NCI-H2196 treated with DMSO at 0.1 percent for 48 hours (cell line): ENCODE measurements around the gene ST6GALNAC6.

Experiments used
- DNase-seq: peaks from one replicate; lab custom pipeline; 2025; ENCODE audit not compliant: unreplicated experiment; lab: John Stamatoyannopoulos, UW

Gene ST6GALNAC6, protein sequence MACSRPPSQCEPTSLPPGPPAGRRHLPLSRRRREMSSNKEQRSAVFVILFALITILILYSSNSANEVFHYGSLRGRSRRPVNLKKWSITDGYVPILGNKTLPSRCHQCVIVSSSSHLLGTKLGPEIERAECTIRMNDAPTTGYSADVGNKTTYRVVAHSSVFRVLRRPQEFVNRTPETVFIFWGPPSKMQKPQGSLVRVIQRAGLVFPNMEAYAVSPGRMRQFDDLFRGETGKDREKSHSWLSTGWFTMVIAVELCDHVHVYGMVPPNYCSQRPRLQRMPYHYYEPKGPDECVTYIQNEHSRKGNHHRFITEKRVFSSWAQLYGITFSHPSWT

DNA sequence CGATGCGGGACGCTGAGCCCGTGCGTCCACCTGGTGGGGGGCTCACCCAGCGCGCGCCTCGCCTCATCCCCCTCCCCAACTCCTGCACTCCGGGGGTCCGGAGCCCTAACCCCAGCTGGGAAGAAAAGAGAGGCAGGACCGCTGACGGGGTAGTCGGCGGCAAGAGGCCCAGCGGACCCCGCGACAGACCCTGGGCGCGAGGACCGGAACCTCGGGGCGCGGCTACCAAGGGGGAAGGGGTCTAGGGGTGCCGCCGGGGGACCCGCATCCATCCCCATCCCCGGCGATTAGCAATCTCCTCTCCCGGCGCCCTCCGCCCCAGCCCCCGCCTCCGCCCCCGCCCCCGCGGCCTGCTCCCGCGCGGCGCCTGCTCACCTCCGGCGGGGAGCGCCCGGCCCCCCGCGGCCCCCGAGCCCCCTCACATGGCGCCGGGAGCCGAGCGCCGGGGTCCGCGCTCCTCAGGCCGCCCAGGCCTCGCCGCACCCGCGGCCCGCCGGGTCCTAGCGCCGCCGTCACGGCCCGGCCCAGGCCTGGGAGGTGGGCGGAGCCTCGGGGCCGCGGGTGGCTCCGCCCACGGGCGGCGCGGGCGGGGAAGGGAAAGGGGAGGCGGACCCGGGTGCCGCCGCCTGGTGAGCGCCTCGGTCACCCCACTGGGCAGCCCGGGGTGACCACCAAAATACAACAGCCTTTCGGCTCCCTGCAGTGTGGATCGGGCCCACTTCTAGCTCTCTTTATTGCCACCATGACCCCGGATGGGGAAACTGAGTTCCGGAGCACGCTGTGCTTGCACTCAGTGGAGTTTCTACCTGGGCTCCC, at the start of gene ST6GALNAC6:
TSS of gene ST6GALNAC6 (minus strand) at position 476 of the 816 bp plus-strand sequence. CDS start 1,622 bp downstream, outside the sequence.
- no peak for DNase-seq

DNA sequence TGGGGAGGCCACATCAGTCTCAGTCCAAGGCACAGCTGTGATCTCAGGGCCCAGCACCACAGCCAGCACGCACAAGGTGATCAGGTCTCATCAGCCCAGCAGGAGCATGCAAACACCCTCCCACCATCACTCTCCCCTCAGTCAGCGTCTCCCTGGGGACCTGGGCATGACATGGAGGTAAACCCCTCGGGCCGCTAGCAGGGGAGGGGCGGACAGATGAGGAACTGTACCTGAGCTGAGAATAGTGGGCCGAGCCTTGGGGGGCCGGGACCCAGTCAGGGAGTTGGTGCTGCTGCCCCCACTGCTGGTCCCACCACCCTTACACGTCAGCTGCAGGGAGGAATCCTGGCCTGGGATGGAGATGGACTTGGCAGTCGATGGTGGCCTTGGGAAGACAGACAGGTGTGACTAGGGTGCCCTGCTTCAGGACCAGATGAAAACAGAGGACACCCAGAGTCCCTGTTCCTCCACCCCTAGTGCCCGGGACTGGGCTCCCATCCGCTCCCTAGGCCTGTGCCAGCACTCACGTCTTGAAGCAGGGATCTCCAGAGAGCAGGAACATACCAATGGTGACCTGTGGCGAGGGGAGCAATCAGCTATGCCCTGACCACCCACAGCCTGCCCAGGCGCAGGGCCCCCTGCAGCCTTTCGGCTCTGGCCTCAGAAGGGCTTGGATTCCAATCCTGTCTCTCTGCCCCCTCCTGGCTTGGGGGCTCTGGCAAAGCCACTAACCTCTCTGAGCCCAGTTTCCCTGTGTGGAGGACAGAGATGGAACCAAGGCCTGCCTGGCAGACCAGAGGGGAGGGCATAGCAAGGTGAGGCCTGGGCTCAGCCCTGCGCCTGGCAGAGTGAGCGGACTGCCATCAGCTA, 48.7 kb upstream of the ST6GALNAC6 start:
- DNase-seq, result no peak

DNA sequence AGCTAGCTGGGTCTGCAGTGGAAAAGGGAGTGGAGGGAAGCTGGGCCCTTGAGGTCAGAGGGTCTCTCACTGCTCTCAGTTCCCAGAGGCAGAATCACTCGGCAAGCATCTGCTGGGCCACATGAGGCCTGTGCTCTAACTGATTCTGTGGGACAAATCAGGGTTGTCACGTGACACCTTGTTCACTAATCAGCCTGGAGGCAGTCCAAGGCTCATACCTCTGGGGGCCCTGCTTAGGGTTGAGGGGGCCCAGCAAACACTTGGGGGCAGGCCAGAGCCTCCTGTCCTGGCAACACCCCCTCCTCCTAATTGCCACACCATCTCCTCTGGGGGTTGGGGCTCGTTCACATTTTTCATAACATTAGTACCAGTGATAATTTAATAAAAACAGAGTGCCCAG, 47.3 kb upstream of the ST6GALNAC6 start:
- no peak for DNase-seq

GRCh38 chr9:127945942-127946341, 46.5 kb upstream of the ST6GALNAC6 start:
- no peak for DNase-seq

DNA sequence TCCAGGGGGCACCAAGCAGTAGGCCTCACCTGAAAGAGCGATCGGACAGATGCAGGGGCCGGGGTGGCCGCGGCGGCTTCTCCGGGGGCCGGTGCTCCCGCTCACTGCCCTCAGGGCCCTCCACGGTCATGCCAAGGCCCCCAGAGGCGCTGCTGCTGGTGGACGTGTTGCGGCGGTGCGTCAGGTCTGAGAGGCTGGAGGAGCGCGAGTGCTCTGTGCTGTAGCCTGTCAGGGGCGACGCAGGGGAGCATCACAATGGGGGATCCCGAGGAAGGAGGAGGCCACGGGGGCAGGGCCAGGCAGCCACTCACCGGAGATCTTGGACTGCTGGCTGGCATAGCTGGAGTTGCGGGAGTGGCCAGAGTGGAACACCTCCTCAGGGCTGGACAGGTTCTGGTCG, 45.9 kb upstream of the ST6GALNAC6 start:
- no peak for DNase-seq

DNA sequence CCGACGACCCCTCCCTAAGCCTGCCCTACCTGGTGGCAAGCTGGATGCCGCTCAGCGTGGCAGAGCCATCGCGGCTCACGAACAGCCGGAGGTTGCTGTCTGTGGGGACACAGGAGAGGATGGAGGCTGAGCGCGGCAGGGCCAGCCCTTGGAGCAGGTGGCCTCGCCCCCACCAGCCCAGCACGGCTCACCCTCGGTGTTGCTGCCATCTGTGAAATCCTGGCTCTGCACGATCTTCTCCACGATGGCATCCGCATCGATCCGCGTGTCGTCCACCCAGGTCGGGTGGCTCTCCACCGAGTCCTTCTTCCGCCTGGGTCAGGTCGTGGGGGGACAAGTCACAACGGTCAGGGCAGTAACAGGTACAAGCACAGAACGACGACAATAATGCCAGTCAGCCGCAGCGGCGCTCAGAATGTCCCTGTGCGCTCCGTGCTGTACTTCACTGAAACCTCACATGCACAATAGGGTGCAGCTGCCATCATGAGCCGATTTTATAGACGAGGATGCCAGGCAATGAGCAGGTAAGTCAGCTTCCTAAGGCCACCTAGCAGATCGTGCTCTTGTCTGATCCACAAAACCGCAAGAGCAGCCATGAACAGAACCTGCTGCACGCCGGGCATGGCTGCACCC, 45.3 kb upstream of the ST6GALNAC6 start:
- no peak for DNase-seq

DNA sequence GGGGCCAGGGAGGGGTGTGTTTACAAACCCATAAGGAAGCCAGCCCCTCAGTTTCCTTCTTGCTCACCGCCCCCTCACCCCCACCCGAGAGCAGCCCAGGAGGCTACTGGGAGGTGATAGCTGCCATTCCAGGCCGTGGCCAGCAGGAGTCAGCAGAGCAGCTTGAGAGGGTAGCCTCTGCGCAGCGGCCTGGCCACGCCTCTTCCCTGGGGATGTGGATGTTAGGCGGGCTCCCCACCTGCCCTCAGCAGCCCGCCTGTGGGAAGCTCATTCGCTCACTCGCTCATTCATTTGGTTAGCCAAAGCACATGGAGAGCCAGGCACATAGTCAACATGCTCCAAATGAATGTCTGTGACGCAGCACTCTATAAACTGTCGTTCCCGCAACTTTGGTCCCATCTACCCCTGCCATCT, 44.3 kb upstream of the ST6GALNAC6 start:
- DNase-seq, result peak; percentile 64

GRCh38 chr9:127943011-127943662, 43.7 kb upstream of the ST6GALNAC6 start:
- DNase-seq, result no peak

GRCh38 chr9:127942216-127943010, 43.0 kb upstream of the ST6GALNAC6 start:
- DNase-seq, result peak; percentile 48

DNA sequence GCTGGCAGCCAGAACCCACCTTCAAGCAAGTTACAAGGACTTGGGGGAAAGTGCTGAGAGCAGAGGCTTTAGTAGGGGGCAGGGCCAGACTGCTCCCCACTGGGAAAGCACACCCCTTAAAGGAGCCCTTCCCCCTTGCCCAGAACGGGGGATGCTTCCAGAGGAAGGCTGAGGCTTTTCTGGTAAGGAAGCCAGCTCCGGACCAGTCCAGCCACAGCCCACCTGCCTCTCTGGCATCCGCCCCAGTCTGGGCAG, 42.5 kb upstream of the ST6GALNAC6 start:
- no peak for DNase-seq

GRCh38 chr9:127941062-127941960, 41.9 kb upstream of the ST6GALNAC6 start:
- DNase-seq, result no peak

- DNase-seq, result no peak
These were observed 41.2 kb upstream of the ST6GALNAC6 start for GRCh38 chr9:127940593-127940992.

DNA sequence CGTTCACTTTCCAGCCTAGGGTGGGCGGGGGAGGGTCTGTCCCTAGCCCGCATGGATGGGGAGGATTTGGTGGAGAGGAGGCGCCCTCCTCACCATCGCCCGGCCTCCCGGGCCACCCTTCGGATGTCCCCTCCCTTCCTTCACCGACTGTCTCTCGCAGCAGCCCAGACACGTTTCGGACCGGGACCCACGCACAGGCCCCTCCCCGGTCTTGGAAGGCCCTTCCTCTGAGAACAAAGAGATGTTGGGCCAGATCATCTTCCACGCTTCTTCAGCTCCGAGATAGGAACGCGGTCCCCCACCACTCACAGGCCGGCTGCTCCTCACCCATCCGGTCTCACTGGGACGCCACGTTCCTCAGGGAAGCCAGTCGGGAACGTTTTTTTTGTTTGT, 38.9 kb upstream of the ST6GALNAC6 start:
- DNase-seq, result no peak

- DNase-seq, result peak; percentile 75
These were observed 38.2 kb upstream of the ST6GALNAC6 start, which contains the start of gene DPM2 for GRCh38 chr9:127937388-127938297. TSS of gene DPM2 (minus strand) at chr9:127937854. CDS start at chr9:127937820, 34 bp downstream.

- DNase-seq, result no peak
These were observed 37.6 kb upstream of the ST6GALNAC6 start for GRCh38 chr9:127937056-127937387.

GRCh38 chr9:127936347-127936852, 37.0 kb upstream of the ST6GALNAC6 start:
- no peak for DNase-seq

DNA sequence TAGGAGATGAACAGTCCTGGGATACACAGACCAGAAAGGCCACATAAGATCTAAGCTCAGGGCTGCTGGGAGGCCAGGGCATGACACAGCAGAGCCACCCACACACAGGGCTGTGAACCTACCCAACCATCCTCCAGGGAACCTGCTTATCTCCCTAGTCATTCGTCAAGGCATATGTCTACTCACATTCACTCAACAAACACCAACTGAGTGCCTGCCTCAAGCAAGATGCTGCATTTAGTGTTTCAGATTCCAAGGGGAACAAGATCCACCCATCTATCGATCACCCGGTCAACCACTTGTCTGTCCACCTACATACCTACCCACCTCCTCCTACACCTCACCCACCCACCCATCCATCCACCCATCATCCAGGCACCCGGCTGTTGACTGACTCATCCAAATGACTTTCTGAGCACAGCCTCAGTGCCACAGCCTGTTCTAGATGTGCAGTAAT, 36.4 kb upstream of the ST6GALNAC6 start:
- no peak for DNase-seq
